CD4-positive, alpha-beta memory T cell (primary cell): Measurements from ENCODE around the gene ARL10. TPM values are rescaled to one million over a fixed set of nuclear protein-coding genes. Genes with fewer than 3 reads are reported as not detected.
A peak's percentile ranks its signal among the peaks of the same experiment; 100 is the strongest.

Source experiments
- CTCF ChIA-PET: fragments of 350-600 bp; sonication (Branson Sonifier 250); formaldehyde crosslinking; loops from one replicate; lab custom pipeline; 2021; ENCODE audit warnings: inconsistent platforms; ENCODE audit not compliant: partially characterized antibody; lab: Charles Lee
- POLR2A ChIA-PET: fragments of 350-600 bp; sonication (Branson Sonifier 250); formaldehyde crosslinking; loops from one replicate; lab custom pipeline; 2021; ENCODE audit not compliant: partially characterized antibody; lab: Charles Lee
- DNase-seq, 5 donors: peaks; one replicate each; pipeline versions ENCODE4 v3.0.0 to v3.0.0-alpha.2; 2020 to 2022; ENCODE audit warnings: mixed read lengths in 1 of 5
- H3K27ac ChIP-seq: one replicate; pipeline ENCODE4 v1.7.0; 2013; ENCODE audit warnings: low read depth, low read length
- H3K27me3 ChIP-seq: 2 replicates; pipeline ENCODE4 v1.7.0; 2013; ENCODE audit warnings: mild to moderate bottlenecking, low read length, moderate library complexity; ENCODE audit not compliant: insufficient read depth
- H3K36me3 ChIP-seq: 2 replicates; pipeline ENCODE4 v1.7.0; 2013; ENCODE audit warnings: mild to moderate bottlenecking, low read length, moderate library complexity; ENCODE audit not compliant: insufficient read depth
- H3K4me1 ChIP-seq: 2 replicates; pipeline ENCODE4 v1.7.0; 2013; ENCODE audit warnings: mild to moderate bottlenecking, low read length, moderate library complexity; ENCODE audit not compliant: insufficient read depth
- H3K4me3 ChIP-seq, 2 donors: one replicate each; pipeline ENCODE4 v1.7.0; 2013; ENCODE audit warnings: low read length in 2 of 2, mild to moderate bottlenecking in 1 of 2
- H3K9me3 ChIP-seq, 2 donors: one replicate each; pipeline ENCODE4 v1.7.0; 2013; ENCODE audit warnings: low read length in 2 of 2, control low read depth in 1 of 2; ENCODE audit not compliant: control insufficient read depth in 1 of 2
- H3K27ac Mint-ChIP-seq, 7 donors: one replicate each; pipeline ENCODE4 v1.8.0; 2020 to 2021; ENCODE audit warnings: mixed read lengths in 7 of 7, mild to moderate bottlenecking in 6 of 7, inconsistent platforms in 3 of 7, moderate library complexity in 3 of 7
- H3K27me3 Mint-ChIP-seq, 2 donors: one replicate each; pipeline ENCODE4 v1.8.0; 2020 to 2021; ENCODE audit warnings: mixed read lengths in 2 of 2
- H3K36me3 Mint-ChIP-seq, 2 donors: one replicate each; pipeline ENCODE4 v1.8.0; 2020 to 2021; ENCODE audit warnings: mixed read lengths in 2 of 2, inconsistent platforms in 1 of 2, mild to moderate bottlenecking in 1 of 2
- H3K4me1 Mint-ChIP-seq, 4 donors: one replicate each; pipeline ENCODE4 v1.8.0; 2020 to 2021; ENCODE audit warnings: mixed read lengths in 4 of 4, mild to moderate bottlenecking in 1 of 4
- H3K4me3 Mint-ChIP-seq, 8 donors: one replicate each; pipeline ENCODE4 v1.8.0; 2020 to 2021; ENCODE audit warnings: mixed read lengths in 8 of 8, mild to moderate bottlenecking in 7 of 8, moderate library complexity in 6 of 8, inconsistent platforms in 3 of 8
- H3K9me3 Mint-ChIP-seq, 8 donors: one replicate each; pipeline ENCODE4 v1.8.0; 2020 to 2021; ENCODE audit warnings: mixed read lengths in 8 of 8, mild to moderate bottlenecking in 5 of 8, inconsistent platforms in 3 of 8, moderate library complexity in 1 of 8
- intact Hi-C: fragments of 100-400 bp; cut with micrococcal nuclease; formaldehyde crosslinking; loops from one replicate; pipeline ENCODE4 v1.15.1; 2023
- polyA plus RNA-seq, 2 donors: library from polyadenylated mRNA; unstranded; fragments of 300-500 nt; fragmentation: Illumina TruSeq; gene quantifications; one replicate each; pipeline ENCODE4 v1.2.3, GENCODE V29; 2021
- total RNA-seq, 2 experiments: library from RNA; stranded (reverse); gene quantifications; one replicate each; pipeline ENCODE4 v1.2.3, GENCODE V29; 2021

ARL10 gene
- total and polyA plus RNA-seq, 4 experiments from 2014 or later = 0.60 to 17.9 (median 7.9) TPM

- H3K9me3 Mint-ChIP-seq = peaks cover 0 to 2% (median 0%) of the 10 kb centered on the region in 8 donors
- ChIA-PET CTCF (no interaction called here), POLR2A (interaction anchor here (1.0 to 1.3 kb wide), 2 partner anchors 24 to 245 kb away, joined by 4 read pairs; no protein-coding TSS in a partner anchor)
- peaks cover 9% of the 10 kb centered on the region for H3K36me3 ChIP-seq
- peaks cover 17 to 25% of the 10 kb centered on the region in 2 donors for H3K36me3 Mint-ChIP-seq
- intact Hi-C loops = no loop called here
- peaks cover 39% of the 10 kb centered on the region for H3K4me1 ChIP-seq
- peak overlapping the region in 1 of 8 donors; percentile 35 for H3K4me3 Mint-ChIP-seq
- no peak overlapping the region for H3K27ac ChIP-seq
- no peaks in the 10 kb centered on the region for H3K27me3 Mint-ChIP-seq
- no peak overlapping the region for H3K4me3 ChIP-seq
- DNase-seq = no peak
- no peaks in the 10 kb centered on the region for H3K9me3 ChIP-seq
- H3K27me3 ChIP-seq = no peaks in the 10 kb centered on the region
- H3K4me1 Mint-ChIP-seq = peaks cover 27 to 59% (median 39%) of the 10 kb centered on the region in 4 donors
- peak overlapping the region in 5 of 7 donors; percentile 29 to 85 (median 51) for H3K27ac Mint-ChIP-seq
Measured at GRCh38 chr5:176413255-176413565, 47.9 kb downstream of the ARL10 start.

DNA sequence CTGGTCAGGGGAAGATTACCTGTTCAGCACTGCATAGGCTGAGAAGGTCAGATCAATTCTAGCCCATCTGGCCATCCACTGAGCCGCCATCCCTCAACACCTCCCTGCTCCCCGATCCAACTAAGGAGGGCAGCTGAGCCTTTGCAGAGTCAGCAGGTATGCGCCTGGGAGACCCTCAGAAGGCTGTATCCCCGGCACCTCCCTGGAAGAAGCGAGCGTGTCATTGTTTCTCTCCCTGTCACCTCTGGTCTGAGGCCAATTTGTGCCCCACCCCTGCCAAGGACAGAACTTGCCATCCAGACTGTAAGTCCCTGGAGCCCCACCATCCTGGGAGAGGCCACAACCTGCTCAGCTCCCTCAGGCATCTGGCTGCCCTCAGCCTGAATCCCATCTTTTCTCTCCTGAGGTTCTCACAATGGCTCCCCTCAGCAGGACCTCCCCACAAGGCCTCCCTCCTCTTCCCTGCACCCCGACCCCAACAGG lies 48.5 kb downstream of the ARL10 start:
- CTCF ChIA-PET = interaction anchor here (5.3 kb wide), 1 partner anchor 164 kb away, joined by 34 read pairs; no protein-coding TSS in a partner anchor
- peaks cover 17 to 25% of the 10 kb centered on the region in 2 donors for H3K36me3 Mint-ChIP-seq
- H3K4me1 Mint-ChIP-seq = peaks cover 27 to 59% (median 39%) of the 10 kb centered on the region in 4 donors
- H3K9me3 ChIP-seq = no peaks in the 10 kb centered on the region
- H3K4me3 ChIP-seq = no peak overlapping the region
- no peak for DNase-seq
- H3K9me3 Mint-ChIP-seq = peaks cover 0 to 2% (median 0%) of the 10 kb centered on the region in 8 donors
- no peaks in the 10 kb centered on the region for H3K27me3 Mint-ChIP-seq
- H3K4me3 Mint-ChIP-seq = peak overlapping the region in 4 of 8 donors; percentile 3 to 83 (median 30)
- H3K27ac Mint-ChIP-seq = peak overlapping the region in 5 of 7 donors; percentile 29 to 85 (median 51)
- no peaks in the 10 kb centered on the region for H3K27me3 ChIP-seq
- peaks cover 39% of the 10 kb centered on the region for H3K4me1 ChIP-seq
- H3K27ac ChIP-seq = no peak overlapping the region
- POLR2A ChIA-PET = interaction anchor here (1.0 to 5.1 kb wide), 3 partner anchors 24 to 244 kb away, joined by 4 to 84 read pairs (median 4); partner anchors contain the start of gene RNF44
- peaks cover 9% of the 10 kb centered on the region for H3K36me3 ChIP-seq
- intact Hi-C loops = no loop called here

GRCh38 chr5:176414704-176415103 lies 49.4 kb downstream of the ARL10 start:
- peaks cover 15 to 23% of the 10 kb centered on the region in 2 donors for H3K36me3 Mint-ChIP-seq
- DNase-seq = no peak
- no peaks in the 10 kb centered on the region for H3K27me3 ChIP-seq
- intact Hi-C loops = no loop called here
- peaks cover 27 to 59% (median 39%) of the 10 kb centered on the region in 4 donors for H3K4me1 Mint-ChIP-seq
- no peaks in the 10 kb centered on the region for H3K27me3 Mint-ChIP-seq
- H3K9me3 Mint-ChIP-seq = peaks cover 0 to 2% (median 0%) of the 10 kb centered on the region in 8 donors
- H3K4me3 Mint-ChIP-seq = peak overlapping the region; percentile 83 to 92 (median 88)
- POLR2A ChIA-PET = interaction anchor here (1.3 to 5.1 kb wide), 3 partner anchors 25 to 128 kb away, joined by 4 to 84 read pairs (median 38); partner anchors contain the start of gene RNF44
- peak overlapping the region; percentile 85 to 95 (median 91) for H3K27ac Mint-ChIP-seq
- H3K36me3 ChIP-seq = peaks cover 9% of the 10 kb centered on the region
- no peak overlapping the region for H3K27ac ChIP-seq
- H3K4me1 ChIP-seq = peaks cover 39% of the 10 kb centered on the region
- CTCF ChIA-PET = interaction anchor here (1.1 to 5.3 kb wide), 4 partner anchors 9 to 163 kb away, joined by 3 to 34 read pairs (median 7); no protein-coding TSS in a partner anchor
- H3K4me3 ChIP-seq = no peak overlapping the region
- no peaks in the 10 kb centered on the region for H3K9me3 ChIP-seq

DNA sequence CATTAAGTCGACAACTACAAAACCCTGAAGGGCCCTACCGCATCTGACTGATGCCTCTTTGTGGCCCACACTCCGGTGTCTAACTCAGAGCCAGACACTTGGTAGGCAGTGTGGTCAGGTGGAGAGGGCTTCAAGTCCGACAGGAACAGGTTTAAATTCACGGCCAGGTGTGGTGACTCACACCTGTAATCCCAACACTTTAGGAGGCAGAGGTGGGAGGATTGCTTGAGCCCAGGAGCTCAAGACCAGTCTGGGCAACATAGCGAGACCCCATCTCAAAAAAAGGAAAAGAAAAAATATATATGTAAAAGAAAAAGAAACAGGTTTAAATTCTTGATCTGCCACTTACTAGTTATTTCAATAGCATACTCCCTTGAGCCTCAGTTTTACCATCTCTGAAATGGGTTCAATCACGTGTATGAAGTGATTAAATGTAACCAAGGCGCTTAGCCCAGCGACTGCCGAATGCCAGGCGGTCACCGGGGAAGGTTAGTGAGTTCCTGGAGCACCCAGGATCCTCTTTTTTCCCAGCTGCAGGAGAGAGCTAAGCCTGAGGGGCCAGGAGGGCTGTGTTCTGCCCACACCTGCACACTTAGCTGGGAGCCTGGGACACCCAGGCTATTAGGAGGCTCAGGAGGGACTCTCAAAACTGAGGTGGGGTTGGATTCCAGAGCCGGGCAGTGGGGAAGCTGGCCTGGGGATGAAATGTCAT lies 50.1 kb downstream of the ARL10 start:
- Mint-ChIP-seq H3K4me3 (peak overlapping the region; percentile 83 to 92 (median 88)), H3K27ac (peak overlapping the region; percentile 85 to 95 (median 91)), H3K9me3 (peaks cover 0 to 2% (median 0%) of the 10 kb centered on the region in 8 donors), H3K27me3 (peaks cover 0 to 1% of the 10 kb centered on the region in 2 donors), H3K4me1 (peaks cover 27 to 59% (median 39%) of the 10 kb centered on the region in 4 donors), H3K36me3 (peaks cover 8 to 16% of the 10 kb centered on the region in 2 donors)
- no peaks in the 10 kb centered on the region for H3K27me3 ChIP-seq
- CTCF ChIA-PET = interaction anchor here (0.7 to 5.3 kb wide), 18 partner anchors 8 to 245 kb away, joined by 3 to 34 read pairs (median 4); partner anchors contain the start of genes FAF2 and RNF44
- no peak for DNase-seq
- H3K4me1 ChIP-seq = peaks cover 39% of the 10 kb centered on the region
- peaks cover 3% of the 10 kb centered on the region for H3K36me3 ChIP-seq
- H3K9me3 ChIP-seq = no peaks in the 10 kb centered on the region
- H3K4me3 ChIP-seq = peak overlapping the region; percentile 68 to 69
- POLR2A ChIA-PET = interaction anchor here (1.7 to 5.1 kb wide), 7 partner anchors 26 to 181 kb away, joined by 6 to 84 read pairs (median 13); partner anchors contain the start of genes FAF2, KIAA1191 and RNF44
- H3K27ac ChIP-seq = peak overlapping the region; percentile 77
- intact Hi-C loops = no loop called here

DNA sequence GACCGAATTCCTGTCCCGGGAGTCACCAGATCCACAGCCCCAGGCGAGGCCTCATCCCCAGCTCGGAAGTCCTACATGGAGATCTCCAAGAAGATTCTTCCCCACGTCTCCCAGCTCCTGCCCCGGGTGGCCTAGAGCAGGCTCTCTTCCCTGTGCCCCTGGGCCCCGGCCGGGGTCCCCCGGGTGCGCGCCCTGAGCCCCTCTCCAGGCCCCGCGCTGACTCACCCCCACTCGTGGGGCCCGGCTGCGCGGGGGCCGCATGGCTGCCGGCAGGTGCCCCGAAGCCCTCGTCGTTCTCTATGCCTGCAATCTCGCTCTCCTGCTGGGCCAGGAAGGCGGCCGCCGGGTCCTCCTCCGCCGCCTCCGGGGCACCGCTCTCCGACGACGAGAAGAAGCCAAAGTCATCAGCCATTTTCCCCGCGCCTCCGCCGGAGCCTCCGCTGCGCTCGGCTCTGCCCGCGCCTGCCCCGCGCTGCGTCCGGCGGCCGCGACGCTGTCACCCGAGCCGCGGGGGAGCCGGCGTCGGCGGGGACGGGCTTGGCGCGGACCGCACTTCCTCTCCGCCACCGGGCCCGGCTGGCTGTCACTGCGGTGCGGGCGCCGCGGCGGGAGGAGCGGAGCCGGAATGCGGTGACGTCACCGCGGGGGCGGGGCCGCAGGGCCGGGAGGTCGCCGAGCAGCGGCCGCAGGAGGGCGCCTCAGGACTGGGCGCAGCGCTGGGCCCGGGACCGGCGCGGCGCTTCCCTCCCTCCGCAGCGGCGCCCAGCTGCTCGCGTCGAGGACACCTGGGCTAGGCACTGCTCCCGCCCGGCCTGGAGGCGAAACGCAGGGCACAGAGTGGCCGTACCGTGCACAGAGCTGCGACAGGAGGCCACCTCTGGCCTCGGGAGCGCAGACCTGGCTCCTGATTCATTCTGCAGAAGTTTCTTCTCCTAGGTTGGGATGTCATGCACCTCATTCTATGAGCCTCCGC lies 51.0 kb downstream of the ARL10 start, which contains the start of gene CLTB:
TSS of gene CLTB (minus strand) at position 588 of the 973 bp plus-strand sequence. CDS start at position 412, 176 bp downstream.
- H3K4me1 ChIP-seq = peaks cover 39% of the 10 kb centered on the region
- Mint-ChIP-seq H3K4me1 (peaks cover 27 to 51% (median 39%) of the 10 kb centered on the region in 4 donors), H3K9me3 (peaks cover 0 to 2% (median 0%) of the 10 kb centered on the region in 8 donors), H3K27me3 (peaks cover 0 to 4% of the 10 kb centered on the region in 2 donors), H3K4me3 (peak within 1 kb of the TSS; percentile 83 to 92 (median 88)), H3K36me3 (peaks cover 4 to 12% of the 10 kb centered on the region in 2 donors), H3K27ac (peak within 1 kb of the TSS; percentile 85 to 95 (median 91))
- POLR2A ChIA-PET = interaction anchor here (0.6 to 5.1 kb wide), 13 partner anchors 27 to 244 kb away, joined by 3 to 84 read pairs (median 6); partner anchors contain the start of genes CDHR2, FAF2, KIAA1191 and RNF44
- peak; percentile 83 to 85 (median 84) for DNase-seq
- intact Hi-C loops = loop anchor here (1.0 to 2.0 kb wide), 11 partner anchors 27 to 686 kb away; partner anchors contain the start of genes FAF2, KIAA1191 and TSPAN17
- H3K27ac ChIP-seq = peak within 1 kb of the TSS; percentile 77
- H3K27me3 ChIP-seq = no peaks in the 10 kb centered on the region
- H3K9me3 ChIP-seq = no peaks in the 10 kb centered on the region
- H3K4me3 ChIP-seq = peak within 1 kb of the TSS; percentile 68 to 69
- CTCF ChIA-PET = interaction anchor here (0.7 to 5.3 kb wide), 30 partner anchors 9 to 686 kb away, joined by 3 to 34 read pairs (median 4); partner anchors contain the start of genes FAF2 and RNF44
- H3K36me3 ChIP-seq = no peaks in the 10 kb centered on the region

GRCh38 chr5:176416965-176417364 lies 51.7 kb downstream of the ARL10 start:
- H3K9me3 Mint-ChIP-seq = peaks cover 0 to 2% (median 0%) of the 10 kb centered on the region in 8 donors
- peak overlapping the region; percentile 75 to 89 (median 87) for H3K27ac Mint-ChIP-seq
- no peaks in the 10 kb centered on the region for H3K36me3 ChIP-seq
- H3K4me1 Mint-ChIP-seq = peaks cover 24 to 46% (median 37%) of the 10 kb centered on the region in 4 donors
- H3K9me3 ChIP-seq = no peaks in the 10 kb centered on the region
- peaks cover 0 to 4% of the 10 kb centered on the region in 2 donors for H3K27me3 Mint-ChIP-seq
- no peaks in the 10 kb centered on the region for H3K27me3 ChIP-seq
- CTCF ChIA-PET = interaction anchor here (0.7 to 5.3 kb wide), 22 partner anchors 9 to 687 kb away, joined by 3 to 34 read pairs (median 5); partner anchors contain the start of genes FAF2 and RNF44
- H3K36me3 Mint-ChIP-seq = peaks cover 0 to 8% of the 10 kb centered on the region in 2 donors
- peak overlapping the region; percentile 66 to 88 (median 76) for H3K4me3 Mint-ChIP-seq
- peak overlapping the region; percentile 40 for H3K27ac ChIP-seq
- H3K4me1 ChIP-seq = peaks cover 39% of the 10 kb centered on the region
- H3K4me3 ChIP-seq = peak overlapping the region in 1 of 2 donors; percentile 17
- no peak for DNase-seq
- intact Hi-C loops = loop anchor here (1.0 to 2.0 kb wide), 11 partner anchors 28 to 687 kb away; partner anchors contain the start of genes FAF2, KIAA1191 and TSPAN17
- POLR2A ChIA-PET = interaction anchor here (0.6 to 5.1 kb wide), 13 partner anchors 26 to 244 kb away, joined by 3 to 84 read pairs (median 6); partner anchors contain the start of genes CDHR2, FAF2, KIAA1191 and RNF44
